Activated T-cell treated with anti-CD3 and anti-CD28 coated beads, Interleukin-2, amount 50 U/mL, for 24 hours (primary cell): ENCODE data around the gene AADACL4.
"Not testable (repeated sequence)": the region's sequence is repeated elsewhere in the genome, so short reads cannot be mapped to it uniquely, and the experiment has no call there.

Source experiments
- DNase-seq: peaks from one replicate; pipeline ENCODE4 v3.0.0-alpha.2; 2020
- H3K27ac Mint-ChIP-seq: 2 replicates; pipeline ENCODE4 v1.8.0; 2020; ENCODE audit warnings: mild to moderate bottlenecking, mixed read lengths
- H3K27me3 Mint-ChIP-seq: 2 replicates; pipeline ENCODE4 v1.8.0; 2020; ENCODE audit warnings: mixed read lengths
- H3K36me3 Mint-ChIP-seq: 2 replicates; pipeline ENCODE4 v1.8.0; 2020; ENCODE audit warnings: low read depth, mixed read lengths
- H3K4me1 Mint-ChIP-seq: 2 replicates; pipeline ENCODE4 v1.8.0; 2020; ENCODE audit warnings: low read depth, mixed read lengths
- H3K4me3 Mint-ChIP-seq: 2 replicates; pipeline ENCODE4 v1.8.0; 2020; ENCODE audit warnings: mild to moderate bottlenecking, moderate library complexity, mixed read lengths
- H3K9me3 Mint-ChIP-seq: 2 replicates; pipeline ENCODE4 v1.8.0; 2020; ENCODE audit warnings: mixed read lengths

The AADACL4 gene

DNA sequence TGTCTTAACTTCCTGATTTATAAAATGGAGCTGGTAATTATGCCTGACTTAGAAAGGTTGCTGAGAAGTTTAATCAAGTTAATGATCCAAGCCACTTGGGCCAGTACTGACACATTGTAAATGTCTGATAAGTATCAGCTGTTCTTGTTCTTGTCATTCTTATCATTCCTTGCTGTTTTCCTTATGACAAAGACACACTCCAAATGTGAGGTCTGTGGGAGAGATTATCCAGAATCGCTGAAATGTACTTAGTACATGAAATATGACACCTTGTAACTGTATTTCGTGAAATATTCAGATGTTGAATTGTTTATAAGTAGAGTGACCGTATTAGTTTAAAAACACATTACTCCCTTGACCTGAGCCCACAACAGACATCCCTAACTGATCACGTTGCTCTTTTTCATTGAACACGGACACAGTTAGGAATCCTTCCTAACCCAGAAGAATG, 6.1 kb downstream of the AADACL4 start:
- Mint-ChIP-seq H3K27ac (no peak overlapping the region), H3K36me3 (no peaks in the 10 kb centered on the region), H3K4me3 (no peak overlapping the region), H3K27me3 (peaks cover 13% of the 10 kb centered on the region), H3K4me1 (no peaks in the 10 kb centered on the region), H3K9me3 (no peaks in the 10 kb centered on the region)
- no peak for DNase-seq

DNA sequence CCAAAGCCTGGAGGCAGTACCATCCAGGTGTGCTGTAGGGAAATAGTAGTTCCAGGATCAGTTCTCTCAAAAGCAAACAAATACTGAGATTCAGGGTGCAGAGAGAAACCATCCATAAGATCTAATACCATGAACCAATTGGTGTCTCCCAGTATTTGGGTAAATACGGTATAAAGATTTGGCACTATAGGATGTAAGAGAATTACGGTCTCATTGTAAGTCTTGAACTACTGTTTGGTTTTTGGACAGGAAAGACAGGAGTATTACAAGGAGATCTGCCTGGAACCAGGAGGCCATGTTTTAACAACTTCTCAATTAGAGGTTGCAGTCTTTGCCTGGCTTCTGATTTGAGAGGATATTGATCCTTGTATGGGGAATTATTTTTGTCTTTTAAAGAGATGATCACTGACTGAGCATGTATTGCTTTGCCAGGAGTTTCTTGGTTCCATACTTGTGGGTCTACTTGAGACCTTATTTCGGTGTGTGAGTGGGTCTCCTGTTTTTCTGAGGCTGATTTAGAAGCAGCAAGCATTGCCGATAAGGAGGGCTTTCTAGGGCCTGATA, 10.2 kb downstream of the AADACL4 start:
- Mint-ChIP-seq H3K27ac (no peak overlapping the region), H3K4me1 (peaks cover 5% of the 10 kb centered on the region)

DNA sequence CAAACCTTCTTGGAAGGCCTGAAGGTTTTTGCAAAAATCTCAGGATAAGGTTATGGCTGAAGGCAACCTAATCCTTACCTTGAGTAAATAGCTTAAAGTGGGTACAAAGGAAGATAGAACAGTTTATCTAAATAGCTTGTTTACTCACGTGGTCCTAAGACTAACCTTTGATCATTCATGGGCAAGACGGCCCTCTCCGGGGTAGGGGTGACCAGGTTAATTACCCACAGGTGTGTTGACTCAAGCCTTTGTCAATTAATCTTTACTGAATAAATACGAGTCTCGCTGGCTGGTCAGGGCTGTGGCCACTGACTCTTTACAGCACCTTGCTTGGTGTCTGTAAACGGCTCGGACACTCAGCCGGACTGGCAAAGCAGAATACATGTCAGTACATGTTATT, 10.8 kb downstream of the AADACL4 start:
- H3K9me3 Mint-ChIP-seq, result no peaks in the 10 kb centered on the region

More for the DNA sequence above, 10.2 kb downstream of the AADACL4 start:
- H3K27me3 Mint-ChIP-seq, result peaks cover 20% of the 10 kb centered on the region
- DNase-seq, result no peak
- no peaks in the 10 kb centered on the region for H3K9me3 Mint-ChIP-seq
- no peak overlapping the region for H3K4me3 Mint-ChIP-seq
- no peaks in the 10 kb centered on the region for H3K36me3 Mint-ChIP-seq

DNA sequence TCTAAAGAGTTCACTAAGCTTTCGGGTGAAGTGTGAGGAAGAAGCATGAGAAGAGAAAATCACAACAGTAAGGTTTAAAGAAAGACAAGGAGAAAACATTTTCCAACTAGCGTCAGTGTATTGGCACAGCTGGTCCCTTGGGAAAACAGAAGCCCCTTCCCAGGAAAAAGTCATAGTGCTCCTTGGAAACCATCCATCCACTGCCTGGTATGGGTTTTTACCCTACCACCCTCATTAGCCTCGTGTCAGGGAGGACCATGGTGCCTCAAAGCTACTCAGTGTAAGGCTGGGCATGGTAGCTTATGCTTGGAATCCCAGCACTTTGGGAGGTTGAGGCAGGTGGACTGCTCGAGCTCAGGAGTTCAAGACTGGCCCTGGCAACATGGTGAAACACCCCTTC, 12.7 kb downstream of the AADACL4 start:
- H3K36me3 Mint-ChIP-seq, result no peaks in the 10 kb centered on the region
- no peak overlapping the region for H3K4me3 Mint-ChIP-seq
- H3K27me3 Mint-ChIP-seq, result peaks cover 18% of the 10 kb centered on the region
- DNase-seq, result no peak
- H3K27ac Mint-ChIP-seq, result no peak overlapping the region
- peaks cover 5% of the 10 kb centered on the region for H3K4me1 Mint-ChIP-seq
- no peaks in the 10 kb centered on the region for H3K9me3 Mint-ChIP-seq

More for the DNA sequence above, 10.8 kb downstream of the AADACL4 start:
- H3K4me1 Mint-ChIP-seq, result peaks cover 5% of the 10 kb centered on the region
- H3K27me3 Mint-ChIP-seq, result peaks cover 20% of the 10 kb centered on the region
- no peak overlapping the region for H3K4me3 Mint-ChIP-seq
- no peaks in the 10 kb centered on the region for H3K36me3 Mint-ChIP-seq
- H3K27ac Mint-ChIP-seq, result no peak overlapping the region
- DNase-seq, result no peak

DNA sequence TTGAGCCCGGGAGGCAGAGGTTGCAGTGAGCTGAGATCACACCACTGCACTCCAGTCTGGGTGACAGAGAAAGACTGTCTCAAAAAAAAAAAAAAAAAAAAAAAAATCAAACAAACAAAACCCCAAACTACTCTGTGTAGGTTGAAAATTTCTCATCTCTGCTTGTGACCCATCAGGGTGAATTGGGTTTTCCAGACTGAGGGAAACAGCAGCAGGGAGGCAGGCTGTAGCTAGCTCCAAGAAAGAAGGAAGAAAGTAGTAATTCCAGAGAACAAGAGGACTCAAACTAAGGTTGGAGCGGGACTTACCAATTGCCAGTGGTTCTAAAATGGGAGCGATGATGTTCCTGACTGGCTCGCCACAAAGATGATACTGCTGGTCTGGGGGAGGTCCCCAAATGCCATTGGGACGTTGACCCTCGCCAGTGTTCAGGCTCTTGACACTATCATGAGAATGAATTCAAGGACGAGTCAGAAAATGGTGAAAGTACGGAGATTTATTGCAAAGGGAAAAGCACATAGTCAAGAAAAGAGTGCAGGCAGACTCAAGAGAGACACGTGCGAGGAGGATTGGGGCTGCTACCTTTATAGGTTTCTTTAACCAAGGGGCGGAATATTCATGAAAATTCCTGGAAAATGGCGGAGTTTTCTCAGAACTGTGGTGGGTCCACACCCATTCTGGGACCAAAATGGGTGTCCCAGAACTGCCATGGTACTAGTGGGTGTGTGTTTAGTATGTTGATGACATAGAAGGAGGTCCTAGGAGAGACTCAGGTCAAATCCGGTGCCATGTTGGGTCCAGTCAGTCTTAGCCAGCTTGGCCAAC, 13.4 kb downstream of the AADACL4 start:
- no peak for DNase-seq
- no peak overlapping the region for H3K27ac Mint-ChIP-seq
- no peaks in the 10 kb centered on the region for H3K36me3 Mint-ChIP-seq
- H3K4me3 Mint-ChIP-seq, result no peak overlapping the region
- H3K27me3 Mint-ChIP-seq, result peaks cover 15% of the 10 kb centered on the region
- no peaks in the 10 kb centered on the region for H3K9me3 Mint-ChIP-seq
- peaks cover 5% of the 10 kb centered on the region for H3K4me1 Mint-ChIP-seq

DNA sequence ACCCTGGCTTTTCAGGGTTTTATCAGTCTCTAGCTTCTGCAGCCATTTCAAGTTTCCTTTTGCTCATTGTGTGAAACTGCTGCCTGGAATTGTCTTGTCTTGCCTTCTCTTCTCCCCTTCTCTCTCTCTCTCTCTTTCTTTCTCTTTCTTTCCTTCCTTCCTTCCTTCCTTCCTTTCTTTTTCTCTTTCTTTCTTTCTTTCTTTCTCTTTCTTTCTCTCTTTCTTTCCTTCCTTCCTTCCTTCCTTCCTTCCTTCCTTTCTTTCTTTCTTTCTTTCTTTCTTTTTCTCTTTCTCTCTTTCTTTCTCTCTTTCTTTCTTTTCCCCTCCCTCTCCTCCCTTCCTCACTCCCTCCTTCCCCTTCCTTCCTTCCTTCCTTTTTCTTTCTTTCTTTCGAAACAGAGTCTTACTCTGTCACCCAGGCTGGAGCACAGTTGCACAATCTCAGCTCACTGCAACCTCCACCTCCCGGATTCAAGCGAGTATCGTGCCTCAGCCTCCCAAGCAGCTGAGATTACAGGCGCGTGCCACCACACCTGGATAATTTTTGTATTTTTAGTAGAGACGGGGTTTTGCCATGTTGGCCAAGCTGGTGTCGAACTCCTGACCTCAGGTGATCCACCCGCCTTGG, 14.1 kb downstream of the AADACL4 start:
- H3K27ac Mint-ChIP-seq, H3K9me3 Mint-ChIP-seq, H3K36me3 Mint-ChIP-seq, DNase-seq, H3K4me3 Mint-ChIP-seq, H3K4me1 Mint-ChIP-seq: not testable (repeated sequence)
- H3K27me3 Mint-ChIP-seq, result peaks cover 14% of the 10 kb centered on the region

DNA sequence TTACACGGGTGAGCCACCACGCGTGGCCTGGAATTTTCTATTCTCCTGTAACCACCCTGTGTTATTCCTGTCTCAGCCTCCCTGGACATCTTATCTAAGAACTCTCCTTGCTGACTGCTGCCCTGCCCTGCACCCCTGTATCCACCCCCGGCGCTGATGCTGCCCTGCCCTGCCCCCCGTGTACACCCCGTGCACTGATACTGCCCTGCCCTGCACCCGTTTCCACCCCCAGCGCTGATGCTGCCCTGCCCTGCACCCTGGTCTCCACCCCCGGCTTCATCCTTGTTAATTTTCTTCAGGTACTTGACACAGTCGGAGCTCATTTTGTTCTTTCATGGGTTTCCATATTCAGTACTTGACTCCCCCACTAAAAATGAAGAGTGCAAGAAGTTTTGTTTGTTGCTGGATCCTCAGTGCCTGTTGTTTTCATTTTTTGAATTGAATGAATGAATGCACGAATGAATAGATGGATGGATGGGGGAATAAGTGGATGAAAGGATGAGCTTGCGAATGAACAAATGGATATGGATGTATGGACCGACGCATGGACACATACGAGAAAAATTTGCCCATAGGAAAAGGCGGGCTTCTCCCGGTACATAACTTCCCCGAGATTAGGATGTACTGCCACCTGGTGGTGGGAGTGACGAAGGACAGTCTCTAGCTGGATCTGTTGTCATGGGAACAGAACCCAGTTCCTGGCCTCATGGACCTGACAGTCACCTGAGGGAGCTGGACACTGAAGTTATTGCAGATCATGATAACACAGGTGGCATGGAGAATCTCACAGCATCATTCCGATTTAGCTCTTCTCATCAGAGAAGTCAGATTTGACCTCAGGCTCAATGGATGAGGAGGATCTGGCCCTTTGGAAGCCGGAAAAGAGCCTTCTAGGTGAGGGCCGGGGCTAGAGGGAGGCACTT, 14.9 kb downstream of the AADACL4 start:
- Mint-ChIP-seq H3K9me3 (no peaks in the 10 kb centered on the region), H3K4me3 (no peak overlapping the region), H3K36me3 (no peaks in the 10 kb centered on the region), H3K27ac (peak overlapping the region; percentile 4), H3K4me1 (peaks cover 5% of the 10 kb centered on the region), H3K27me3 (peaks cover 14% of the 10 kb centered on the region)
- peak; percentile 75 for DNase-seq

DNA sequence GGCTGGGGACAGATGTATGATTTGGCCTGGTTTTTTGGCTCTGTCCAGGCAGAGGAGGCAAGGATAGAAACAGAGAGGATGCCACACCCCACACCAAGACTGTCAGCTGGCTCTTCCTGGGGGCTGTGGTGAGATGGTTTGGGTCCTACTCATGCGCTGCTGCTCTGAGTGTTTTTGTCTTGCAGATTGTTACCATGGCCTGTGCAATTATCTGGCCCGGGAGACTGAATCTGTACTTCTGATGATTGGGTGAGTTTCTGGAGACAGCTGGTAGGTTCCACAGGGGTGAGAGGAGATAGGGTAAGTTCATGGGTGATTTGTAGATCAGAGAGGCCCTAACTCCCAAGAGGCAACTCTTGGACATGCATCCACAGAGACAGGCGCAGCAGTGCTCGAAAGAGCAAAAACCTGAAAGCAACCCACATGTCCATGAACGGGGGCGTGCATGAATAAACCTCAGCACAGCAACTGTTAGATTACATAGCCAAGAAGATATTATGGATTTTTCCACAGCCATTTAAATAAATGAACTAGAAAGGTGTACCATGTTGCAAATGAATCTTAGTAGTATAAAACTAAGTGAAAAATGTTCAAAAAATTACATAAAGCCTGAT, 17.8 kb downstream of the AADACL4 start:
- Mint-ChIP-seq H3K4me3 (no peak overlapping the region), H3K27me3 (peaks cover 14% of the 10 kb centered on the region), H3K4me1 (peaks cover 5% of the 10 kb centered on the region), H3K9me3 (no peaks in the 10 kb centered on the region), H3K27ac (no peak overlapping the region), H3K36me3 (no peaks in the 10 kb centered on the region)
- no peak for DNase-seq

DNA sequence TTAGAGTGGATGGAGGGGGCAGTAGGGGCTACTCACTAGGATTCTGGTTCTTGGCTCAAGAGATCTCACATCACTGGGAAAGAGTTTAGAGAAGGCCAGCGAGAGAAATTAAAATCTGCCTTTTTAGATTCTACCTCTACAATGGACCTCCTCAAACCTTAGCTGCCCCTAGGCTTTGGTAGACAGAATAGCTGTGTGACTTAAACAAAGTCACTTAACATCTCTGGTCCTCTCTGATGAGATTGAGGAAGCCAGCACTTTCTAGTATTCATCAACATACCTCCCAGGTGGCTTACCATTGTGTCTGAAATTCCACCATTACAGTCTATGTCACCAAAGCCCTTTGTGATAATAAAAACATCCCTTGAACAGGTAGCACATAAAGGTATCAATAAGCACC, 18.7 kb downstream of the AADACL4 start:
- no peak for DNase-seq
- Mint-ChIP-seq H3K4me3 (no peak overlapping the region), H3K4me1 (peaks cover 5% of the 10 kb centered on the region), H3K9me3 (no peaks in the 10 kb centered on the region), H3K27me3 (peaks cover 10% of the 10 kb centered on the region), H3K36me3 (no peaks in the 10 kb centered on the region), H3K27ac (no peak overlapping the region)

DNA sequence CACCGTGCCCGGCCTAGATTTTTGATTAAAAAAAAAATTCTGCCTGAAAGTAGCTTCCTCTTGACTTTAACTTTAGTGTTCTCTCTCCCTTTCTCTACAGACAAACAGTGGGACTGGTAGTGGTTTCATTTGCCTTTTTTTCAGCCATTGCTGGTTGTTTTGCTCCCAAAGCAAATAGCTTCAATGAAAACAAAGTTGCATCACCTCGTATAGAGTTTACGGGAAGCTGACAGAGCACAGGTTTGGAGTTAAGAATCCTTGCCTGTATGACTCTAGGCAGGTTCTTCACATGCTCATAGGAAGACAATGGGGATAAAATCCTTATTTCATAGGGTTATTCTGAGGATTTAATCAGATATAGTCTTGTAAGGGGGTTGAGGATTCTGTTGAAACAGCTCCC, 21.6 kb downstream of the AADACL4 start:
- Mint-ChIP-seq H3K9me3 (no peaks in the 10 kb centered on the region), H3K36me3 (no peaks in the 10 kb centered on the region), H3K27ac (no peak overlapping the region), H3K4me1 (no peaks in the 10 kb centered on the region), H3K4me3 (no peak overlapping the region), H3K27me3 (peaks cover 3% of the 10 kb centered on the region)
- DNase-seq, result no peak

DNA sequence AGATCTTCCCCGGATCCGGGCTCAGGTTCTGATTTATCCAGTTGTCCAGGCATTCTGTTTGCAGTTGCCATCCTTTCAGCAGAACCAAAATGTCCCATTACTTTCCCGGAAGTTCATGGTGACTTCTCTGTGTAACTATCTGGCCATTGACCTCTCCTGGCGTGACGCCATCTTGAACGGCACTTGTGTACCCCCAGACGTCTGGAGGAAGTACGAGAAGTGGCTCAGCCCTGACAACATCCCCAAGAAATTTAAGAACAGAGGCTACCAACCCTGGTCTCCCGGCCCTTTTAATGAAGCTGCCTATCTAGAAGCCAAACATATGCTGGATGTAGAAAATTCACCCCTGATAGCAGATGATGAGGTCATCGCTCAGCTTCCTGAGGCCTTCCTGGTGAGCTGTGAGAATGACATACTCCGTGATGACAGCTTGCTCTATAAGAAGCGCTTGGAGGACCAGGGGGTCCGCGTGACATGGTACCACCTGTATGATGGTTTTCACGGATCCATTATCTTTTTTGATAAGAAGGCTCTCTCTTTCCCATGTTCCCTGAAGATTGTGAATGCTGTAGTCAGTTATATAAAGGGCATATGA, 22.4 kb downstream of the AADACL4 start:
- Mint-ChIP-seq H3K36me3 (no peaks in the 10 kb centered on the region), H3K9me3 (no peaks in the 10 kb centered on the region), H3K4me1 (no peaks in the 10 kb centered on the region), H3K27me3 (peaks cover 3% of the 10 kb centered on the region), H3K27ac (no peak overlapping the region), H3K4me3 (no peak overlapping the region)
- DNase-seq, result no peak

DNA sequence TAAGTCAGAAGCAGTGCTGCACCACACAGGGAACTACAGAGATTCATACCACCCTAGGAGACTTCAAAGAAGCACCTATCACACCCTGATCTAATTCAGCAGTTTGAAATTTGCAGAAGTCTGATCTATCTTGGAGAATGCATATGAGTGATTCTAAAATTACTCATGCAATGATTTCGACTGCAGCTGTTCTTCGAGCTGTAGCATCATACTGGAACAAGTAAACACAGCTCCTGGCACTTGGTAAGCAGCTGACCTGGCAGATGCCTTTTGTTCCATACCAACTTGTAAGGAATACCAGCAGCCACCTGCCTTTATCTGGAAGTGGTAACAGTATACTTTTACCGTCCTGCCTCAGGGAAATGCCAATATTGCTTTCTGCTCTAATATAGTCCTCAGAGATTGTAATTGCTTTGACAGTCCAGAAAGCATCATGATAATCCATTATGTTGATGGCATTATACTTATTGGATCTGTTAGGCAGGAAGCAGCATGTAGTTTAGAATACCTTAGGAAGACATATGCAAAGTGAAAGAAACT, 25.7 kb downstream of the AADACL4 start:
- no peaks in the 10 kb centered on the region for H3K4me1 Mint-ChIP-seq
- no peak overlapping the region for H3K27ac Mint-ChIP-seq
- no peaks in the 10 kb centered on the region for H3K9me3 Mint-ChIP-seq
- DNase-seq, result no peak
- H3K27me3 Mint-ChIP-seq, result peaks cover 13% of the 10 kb centered on the region
- H3K4me3 Mint-ChIP-seq, result no peak overlapping the region
- no peaks in the 10 kb centered on the region for H3K36me3 Mint-ChIP-seq

DNA sequence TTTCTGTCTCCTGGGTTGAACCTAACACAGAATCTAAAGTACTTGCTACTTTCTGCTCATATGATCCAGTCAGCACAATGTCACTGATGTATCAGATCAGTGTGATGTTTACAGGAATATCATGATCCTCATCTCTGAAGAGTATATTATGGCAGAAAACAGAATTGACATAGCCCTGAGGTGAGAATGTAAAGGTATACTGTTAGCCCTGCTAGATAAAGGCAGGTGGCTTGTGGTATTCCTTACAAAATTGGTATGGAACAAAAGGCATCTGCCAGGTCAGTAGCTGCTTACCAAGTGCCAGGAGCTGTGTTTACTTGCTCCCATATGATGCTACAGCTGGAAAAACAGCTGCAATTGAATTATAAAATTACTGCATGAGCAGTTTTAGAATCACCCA, 30.5 kb downstream of the AADACL4 start:
- Mint-ChIP-seq H3K27ac (no peak overlapping the region), H3K4me1 (no peaks in the 10 kb centered on the region), H3K36me3 (no peaks in the 10 kb centered on the region), H3K9me3 (peaks cover 3% of the 10 kb centered on the region), H3K4me3 (no peak overlapping the region), H3K27me3 (peaks cover 30% of the 10 kb centered on the region)
- DNase-seq, result no peak
